Small intestine (tissue), 7 donors: ENCODE results near the gene TRERF1. TPM values are rescaled to one million over a fixed set of nuclear protein-coding genes. Genes with fewer than 3 reads are reported as not detected.
"Not testable (repeated sequence)": the region's sequence is repeated elsewhere in the genome, so short reads cannot be mapped to it uniquely, and the experiment has no call there.

Experiments used
- DNase-seq, 2 donors: peaks; one replicate each; pipeline versions ENCODE4 v3.0.0 to v3.0.0-alpha.2; 2013
- FAIRE-seq: peaks from 2 replicates; lab custom pipeline; 2012; peaks lifted over from hg19 to GRCh38; lab: Jason Lieb, UNC
- H3K27ac ChIP-seq, 3 donors: one replicate each; pipeline ENCODE4 v1.5.1; 2013; ENCODE audit warnings: low read length in 2 of 3, mild to moderate bottlenecking in 2 of 3, control low read depth in 1 of 3, inconsistent platforms in 1 of 3, low read depth in 1 of 3, moderate library complexity in 1 of 3
- H3K27me3 ChIP-seq, 3 donors: one replicate each; pipeline ENCODE4 v1.6.1; 2013; ENCODE audit warnings: low read length in 3 of 3, inconsistent platforms in 1 of 3; ENCODE audit not compliant: control insufficient read depth in 3 of 3, insufficient read depth in 3 of 3
- H3K36me3 ChIP-seq, 3 donors: one replicate each; pipeline ENCODE4 v1.6.1; 2013; ENCODE audit warnings: low read length in 3 of 3, inconsistent platforms in 1 of 3, low read depth in 1 of 3, mild to moderate bottlenecking in 1 of 3, moderate library complexity in 1 of 3; ENCODE audit not compliant: control insufficient read depth in 3 of 3, insufficient read depth in 2 of 3
- H3K4me1 ChIP-seq, 3 donors: one replicate each; pipeline ENCODE4 v1.6.1; 2013; ENCODE audit warnings: low read length in 2 of 3, inconsistent platforms in 1 of 3, low read depth in 1 of 3, mild to moderate bottlenecking in 1 of 3, moderate library complexity in 1 of 3; ENCODE audit not compliant: control insufficient read depth in 3 of 3, insufficient read depth in 2 of 3
- H3K4me3 ChIP-seq, 3 donors: one replicate each; pipeline ENCODE4 v1.5.1; 2013; ENCODE audit warnings: low read length in 3 of 3, control low read depth in 1 of 3, inconsistent platforms in 1 of 3, low read depth in 1 of 3, mild to moderate bottlenecking in 1 of 3, moderate library complexity in 1 of 3
- H3K9me3 ChIP-seq, 2 donors: one replicate each; pipeline ENCODE4 v1.6.1; 2013; ENCODE audit warnings: low read depth in 1 of 2, low read length in 1 of 2; ENCODE audit not compliant: control insufficient read depth in 2 of 2, insufficient read depth in 1 of 2
- whole genome bisulfite sequencing, 3 donors: extraction: QIAGEN DNeasy Blood & Tissue Kit; methylation state at CpG; one replicate each; pipeline ENCODE4 v1.1.7; 2013; 5-methylcytosine and 5-hydroxymethylcytosine counted together
- polyA plus RNA-seq, 4 donors: library from polyadenylated mRNA; stranded (reverse) in 3 of 4; unstranded in 1 of 4; fragments of 200-250 nt in 3 of 4; fragments of 120-200 nt in 1 of 4; gene quantifications; one replicate each; pipeline versions ENCODE4 v1.2.1 to v1.2.3, GENCODE V29; 2013
- donor health status: healthy with polysubstance abuse.
- donor health status: control.
- donor health status: control.
- donor health status: Bipolar disorder and iron deficiency.
- donor health status: healthy.

The TRERF1 gene
- polyA plus RNA-seq, 4 donors, result 0.22 to 5.0 (median 2.3) TPM

DNA sequence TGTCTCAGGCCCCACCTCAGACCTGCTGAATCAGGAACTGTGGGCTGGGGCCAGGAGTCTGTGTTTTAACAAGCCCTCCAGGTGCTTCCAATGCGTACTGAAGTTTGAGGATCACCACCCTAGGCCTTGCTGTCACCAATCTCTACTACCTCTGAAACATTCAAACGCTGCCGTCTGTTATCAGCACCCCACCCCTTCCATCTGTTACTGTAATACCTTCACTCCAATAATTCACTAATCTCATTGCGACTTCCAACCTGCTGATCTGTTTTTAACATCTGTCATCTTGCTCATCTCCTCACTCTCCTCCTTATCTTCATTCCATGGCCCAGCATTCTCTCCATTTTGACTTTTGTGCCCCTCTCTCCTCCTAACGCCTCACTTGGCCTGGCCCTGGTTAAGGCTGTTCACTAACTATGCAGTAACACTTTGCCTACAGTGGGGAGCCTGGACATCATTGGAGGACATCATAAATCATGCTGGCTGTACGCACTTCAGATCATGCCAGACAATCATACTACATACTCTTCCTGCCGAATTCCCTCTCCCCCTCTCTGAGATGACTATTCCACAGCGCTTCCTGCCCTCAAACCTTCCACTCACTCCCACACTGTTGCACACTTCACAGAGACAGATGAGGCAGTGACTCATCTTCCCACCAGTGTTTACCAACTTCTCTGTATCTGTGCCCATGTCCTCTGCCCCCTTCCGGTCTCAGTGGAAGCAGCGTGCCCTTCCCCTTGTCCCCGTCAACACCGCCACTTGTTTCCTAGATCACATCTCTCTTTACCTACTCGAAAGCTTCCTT lies 254.0 kb downstream of the TRERF1 start:
- DNase-seq (peak in 1 of 2 donors; percentile 24), FAIRE-seq (no peak)
- Histone ChIP-seq H3K4me3 (no peak overlapping the region), H3K27me3 (no peaks in the 10 kb centered on the region), H3K4me1 (peaks cover 0 to 13% (median 0%) of the 10 kb centered on the region in 3 donors), H3K36me3 (peaks cover 0 to 11% (median 0%) of the 10 kb centered on the region in 3 donors), H3K27ac (no peak overlapping the region), H3K9me3 (peaks cover 0 to 6% of the 10 kb centered on the region in 2 donors)
- 44 to 62% (median 53%) methylated on average over 13 of the region's 13 CpGs for whole genome bisulfite sequencing, 3 donors

DNA sequence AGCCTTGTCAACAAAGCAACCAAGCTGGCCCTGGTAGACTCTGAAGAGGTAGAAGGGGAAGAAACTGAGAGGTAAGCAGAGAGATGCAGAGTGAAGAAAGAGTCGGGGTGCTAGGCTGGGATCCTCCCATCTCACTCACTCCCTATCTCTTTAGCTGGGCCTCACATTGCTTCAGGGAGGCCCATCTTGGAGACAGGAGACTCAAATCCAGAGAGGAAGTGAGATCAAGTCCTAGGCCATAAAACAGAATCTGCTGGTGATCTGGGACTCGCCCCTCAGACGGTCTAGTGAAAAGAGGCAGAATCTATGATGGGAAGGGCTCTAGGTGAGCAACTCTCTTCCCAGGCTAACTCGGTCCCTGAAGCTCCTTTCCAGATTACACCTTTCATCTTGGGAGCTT lies 256.3 kb downstream of the TRERF1 start:
- no peaks in the 10 kb centered on the region for H3K27me3 ChIP-seq
- WGBS, 3 donors, result 63 to 77% (median 63%) methylated on average over 4 of the region's 4 CpGs
- FAIRE-seq (no peak), DNase-seq (peak in 1 of 2 donors; percentile 32)
- no peak overlapping the region for H3K27ac ChIP-seq
- H3K36me3 ChIP-seq, result peaks cover 0 to 7% (median 0%) of the 10 kb centered on the region in 3 donors
- peaks cover 0 to 6% of the 10 kb centered on the region in 2 donors for H3K9me3 ChIP-seq
- H3K4me3 ChIP-seq, result no peak overlapping the region
- H3K4me1 ChIP-seq, result peaks cover 0 to 10% (median 0%) of the 10 kb centered on the region in 3 donors

DNA sequence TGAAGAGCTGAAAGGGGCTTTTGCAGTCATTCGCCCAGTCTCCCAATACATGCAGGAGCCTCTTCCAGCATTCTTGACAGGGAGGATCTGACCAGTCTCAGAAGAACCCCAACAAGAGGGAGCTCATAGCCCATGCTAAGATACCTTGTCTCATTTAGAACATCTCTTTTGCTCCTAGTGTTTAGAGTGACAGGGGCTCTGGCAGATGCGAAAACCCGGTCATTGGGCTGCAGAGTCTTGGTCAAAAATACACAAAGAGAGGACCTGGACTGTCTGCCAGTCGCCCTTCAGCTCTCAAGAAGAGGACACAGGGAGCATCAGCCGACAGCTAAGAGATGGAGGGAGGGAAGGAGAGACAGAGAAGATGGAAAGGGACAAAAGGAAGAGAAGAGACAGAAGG lies 257.7 kb downstream of the TRERF1 start:
- no peak for FAIRE-seq

DNA sequence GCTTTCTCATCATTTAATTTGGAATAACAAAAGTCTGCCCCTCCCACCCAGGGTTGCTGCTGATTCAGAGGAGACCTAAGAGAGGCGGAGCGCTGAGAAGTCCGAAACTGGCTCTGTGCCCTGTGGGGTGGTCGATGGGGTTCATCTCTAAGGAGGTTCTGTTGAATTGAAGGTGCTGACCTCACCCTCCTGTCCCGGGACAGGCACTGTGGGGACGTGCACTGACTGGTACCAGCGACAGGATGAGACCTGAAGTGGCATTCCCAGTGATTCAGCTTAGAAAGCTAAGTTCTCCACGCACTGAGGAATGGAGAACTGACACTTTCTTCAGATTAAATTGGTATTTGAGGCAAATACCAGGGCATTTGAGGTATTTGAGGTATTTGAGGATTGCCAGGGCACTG lies 258.2 kb downstream of the TRERF1 start:
- Histone ChIP-seq H3K4me3 (no peak overlapping the region), H3K36me3 (peaks cover 0 to under 1% (median 0%) of the 10 kb centered on the region in 3 donors), H3K27ac (no peak overlapping the region), H3K4me1 (peaks cover 0 to 6% (median 0%) of the 10 kb centered on the region in 3 donors), H3K9me3 (no peaks in the 10 kb centered on the region), H3K27me3 (no peaks in the 10 kb centered on the region)
- WGBS, 3 donors, result 66 to 69% (median 66%) methylated on average over 8 of the region's 8 CpGs
- FAIRE-seq, result no peak
- no peak for DNase-seq

More for the DNA sequence above, 257.7 kb downstream of the TRERF1 start:
- Histone ChIP-seq H3K4me1 (peaks cover 0 to 6% (median 0%) of the 10 kb centered on the region in 3 donors), H3K27me3 (no peaks in the 10 kb centered on the region), H3K9me3 (no peaks in the 10 kb centered on the region), H3K27ac (no peak overlapping the region), H3K4me3 (no peak overlapping the region), H3K36me3 (peaks cover 0 to 3% (median 0%) of the 10 kb centered on the region in 3 donors)
- 89 to 93% (median 91%) methylated on average over 5 of the region's 5 CpGs for WGBS, 3 donors
- DNase-seq, result no peak

DNA sequence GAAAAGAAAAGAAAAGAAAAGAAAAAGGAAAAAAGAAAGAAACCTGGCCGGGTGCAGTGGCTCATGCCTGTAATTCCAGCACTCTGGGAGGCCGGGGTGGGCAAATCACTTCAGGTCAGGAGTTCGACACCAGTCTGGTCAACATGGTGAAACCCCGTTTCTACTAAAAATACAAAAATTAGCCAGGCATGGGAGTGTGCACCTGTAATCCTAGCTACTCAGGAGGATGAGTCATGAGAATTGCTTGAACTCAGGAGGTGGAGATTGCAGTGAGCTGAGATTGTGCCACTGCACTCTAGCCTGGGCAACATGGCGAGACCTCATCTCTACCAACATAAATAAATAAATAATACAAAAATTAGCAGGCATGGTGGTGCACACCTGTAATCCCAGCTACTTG lies 259.3 kb downstream of the TRERF1 start:
- H3K9me3 ChIP-seq, H3K36me3 ChIP-seq, FAIRE-seq, DNase-seq, H3K27me3 ChIP-seq, H3K4me1 ChIP-seq, H3K4me3 ChIP-seq, H3K27ac ChIP-seq: not testable (repeated sequence)
- 90 to 93% (median 93%) methylated on average over 5 of the region's 5 CpGs for WGBS, 3 donors

DNA sequence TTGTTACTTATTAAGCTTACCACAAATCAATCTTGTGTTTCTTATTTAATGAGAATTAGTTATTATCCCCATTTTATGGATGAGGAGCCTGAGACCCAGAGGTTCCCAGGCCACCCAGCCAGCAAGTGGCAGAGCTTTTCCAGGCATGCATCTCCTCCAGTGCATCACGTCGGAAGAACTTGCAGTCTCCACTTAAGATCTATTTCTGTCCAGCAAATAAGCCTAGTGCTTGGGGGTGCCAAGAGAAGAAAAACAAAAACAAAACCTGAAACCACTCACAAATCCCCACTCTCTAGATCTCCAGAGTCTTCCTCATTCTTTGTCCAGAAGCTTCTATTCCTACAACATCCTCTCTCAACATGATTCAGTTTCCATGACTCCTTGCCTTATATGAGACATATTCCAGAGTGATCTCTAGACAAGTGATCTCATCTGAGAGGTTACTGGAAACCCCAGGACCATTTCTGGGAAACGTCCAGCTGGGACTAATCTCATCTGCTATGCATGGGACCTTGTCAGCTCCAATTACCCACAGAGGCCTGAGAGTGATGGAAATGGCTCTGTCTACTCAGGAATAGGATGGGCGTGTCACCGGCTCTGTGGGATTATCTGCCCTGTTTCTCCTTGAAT lies 261.1 kb downstream of the TRERF1 start:
- Histone ChIP-seq H3K36me3 (peaks cover 0 to 4% (median 0%) of the 10 kb centered on the region in 3 donors), H3K9me3 (no peaks in the 10 kb centered on the region), H3K4me3 (no peak overlapping the region), H3K27ac (no peak overlapping the region), H3K27me3 (no peaks in the 10 kb centered on the region), H3K4me1 (no peaks in the 10 kb centered on the region)
- 67 to 78% (median 73%) methylated on average over 5 of the region's 5 CpGs for WGBS, 3 donors
- no peak for DNase-seq
- no peak for FAIRE-seq

DNA sequence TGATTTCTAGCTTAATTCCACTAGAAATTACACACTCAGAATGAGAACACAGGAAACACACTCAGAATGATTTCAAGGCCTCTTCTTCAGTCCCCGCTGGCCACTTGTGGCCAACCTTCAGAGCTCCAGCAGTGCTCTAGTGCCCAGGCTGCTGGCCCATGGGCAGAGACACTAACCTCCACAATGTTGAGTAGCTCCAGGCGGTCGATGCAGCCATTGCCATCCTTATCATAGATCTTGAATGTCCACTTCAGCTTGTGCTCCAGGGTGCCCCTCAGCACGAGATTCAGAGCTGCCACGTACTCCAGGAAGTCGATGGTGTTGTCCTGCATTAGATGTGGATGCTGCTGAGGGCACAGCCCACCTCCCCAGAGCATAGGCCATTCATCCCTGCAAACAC lies 263.3 kb downstream of the TRERF1 start:
- FAIRE-seq, result no peak
- no peaks in the 10 kb centered on the region for H3K4me1 ChIP-seq
- 72 to 91% (median 85%) methylated on average over 6 of the region's 6 CpGs for WGBS, 3 donors
- no peak overlapping the region for H3K27ac ChIP-seq
- DNase-seq, result no peak
- H3K4me3 ChIP-seq, result no peak overlapping the region
- H3K27me3 ChIP-seq, result no peaks in the 10 kb centered on the region
- no peaks in the 10 kb centered on the region for H3K9me3 ChIP-seq
- peaks cover 0 to 11% (median 0%) of the 10 kb centered on the region in 3 donors for H3K36me3 ChIP-seq

DNA sequence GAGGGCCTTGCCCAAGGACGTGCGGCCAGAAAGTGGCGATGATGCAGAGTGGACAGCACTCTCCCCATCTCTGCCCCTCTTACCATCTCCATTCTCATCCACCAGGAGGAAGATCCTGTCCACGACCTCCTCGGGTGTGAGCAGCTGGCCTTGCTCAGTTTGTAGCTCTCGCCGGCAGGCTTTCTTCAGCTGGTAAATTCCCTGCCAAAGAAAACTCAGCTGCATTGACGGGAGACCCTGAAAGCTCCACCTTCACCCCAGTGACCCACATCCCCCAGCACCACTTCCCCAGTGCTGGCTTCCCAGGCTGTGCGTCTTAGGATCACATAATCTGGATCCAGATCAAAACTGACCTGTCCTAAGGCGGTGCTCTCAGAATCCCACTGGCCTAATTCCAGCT lies 266.1 kb downstream of the TRERF1 start:
- Histone ChIP-seq H3K9me3 (no peaks in the 10 kb centered on the region), H3K27ac (no peak overlapping the region), H3K4me1 (no peaks in the 10 kb centered on the region), H3K27me3 (no peaks in the 10 kb centered on the region), H3K36me3 (peaks cover 0 to 11% (median 0%) of the 10 kb centered on the region in 3 donors), H3K4me3 (no peak overlapping the region)
- FAIRE-seq (no peak), DNase-seq (no peak)
- WGBS, 3 donors, result 67 to 83% (median 74%) methylated on average over 10 of the region's 10 CpGs
